Activated CD4-positive, alpha-beta T cell treated with anti-CD3 and anti-CD28 coated beads, Interleukin-2, amount 10 ng/mL, durations not matched to agents 24 days and 14 days (primary cell): ENCODE measurements around the gene MMP1. TPM values are rescaled to one million over a fixed set of nuclear protein-coding genes. Genes with fewer than 3 reads are reported as not detected.

Experiments
- DNase-seq: peaks from one replicate; pipeline ENCODE4 v3.0.0; 2022
- H3K27ac Mint-ChIP-seq: one replicate; pipeline ENCODE4 v1.8.0; 2022; ENCODE audit warnings: mild to moderate bottlenecking, mixed read lengths
- H3K27me3 Mint-ChIP-seq: one replicate; pipeline ENCODE4 v1.8.0; 2022; ENCODE audit warnings: mixed read lengths
- H3K36me3 Mint-ChIP-seq: one replicate; pipeline ENCODE4 v1.8.0; 2022; ENCODE audit warnings: low read depth, mild to moderate bottlenecking, mixed read lengths
- H3K4me1 Mint-ChIP-seq: one replicate; pipeline ENCODE4 v1.8.0; 2021; ENCODE audit warnings: mixed read lengths
- H3K4me3 Mint-ChIP-seq: one replicate; pipeline ENCODE4 v1.8.0; 2022; ENCODE audit warnings: mild to moderate bottlenecking, moderate library complexity, mixed read lengths
- H3K9me3 Mint-ChIP-seq: one replicate; pipeline ENCODE4 v1.8.0; 2021; ENCODE audit warnings: mixed read lengths
- intact Hi-C: fragments of 100-400 bp; cut with micrococcal nuclease; formaldehyde crosslinking; loops from one replicate; pipeline ENCODE4 v1.15.1; 2023
- total RNA-seq: library from RNA; stranded (reverse); gene quantifications from 2 replicates; pipeline ENCODE4 v1.2.3, GENCODE V29; 2022

Gene MMP1
- total RNA-seq = not detected in 2 replicates

GRCh38 chr11:102798012-102798746, at the start of gene MMP1:
Gene MMP1, minus strand, starts transcription at chr11:102798160. Its CDS starts 68 bp downstream, at chr11:102798092.
- no peak for DNase-seq
- no peaks in the 10 kb centered on the region for H3K36me3 Mint-ChIP-seq
- H3K27me3 Mint-ChIP-seq = peaks cover 2% of the 10 kb centered on the region
- no peak within 1 kb of the TSS for H3K27ac Mint-ChIP-seq
- intact Hi-C loops = no loop called here
- H3K4me1 Mint-ChIP-seq = no peaks in the 10 kb centered on the region
- H3K4me3 Mint-ChIP-seq = no peak within 1 kb of the TSS
- no peaks in the 10 kb centered on the region for H3K9me3 Mint-ChIP-seq

GRCh38 chr11:102846292-102846691, 48.3 kb upstream of the MMP1 start:
- Mint-ChIP-seq H3K36me3 (no peaks in the 10 kb centered on the region), H3K27ac (no peak overlapping the region), H3K4me3 (no peak overlapping the region), H3K4me1 (no peaks in the 10 kb centered on the region), H3K9me3 (no peaks in the 10 kb centered on the region), H3K27me3 (peaks cover 9% of the 10 kb centered on the region)
- intact Hi-C loops = no loop called here
- no peak for DNase-seq

- intact Hi-C loops = no loop called here
These were observed 45.5 kb upstream of the MMP1 start, which contains the start of gene MMP3 for GRCh38 chr11:102843489-102843888. Gene MMP3, minus strand, starts transcription at chr11:102843609. Its CDS starts 63 bp downstream, at chr11:102843546.

GRCh38 chr11:102842930-102843329, 45.0 kb upstream of the MMP1 start:
- no peak for DNase-seq

More at GRCh38 chr11:102843489-102843888, 45.5 kb upstream of the MMP1 start, which contains the start of gene MMP3:
- Mint-ChIP-seq H3K27ac (no peak within 1 kb of the TSS), H3K9me3 (no peaks in the 10 kb centered on the region), H3K27me3 (peaks cover 9% of the 10 kb centered on the region), H3K36me3 (no peaks in the 10 kb centered on the region), H3K4me3 (no peak within 1 kb of the TSS), H3K4me1 (no peaks in the 10 kb centered on the region)
- DNase-seq = no peak

DNA sequence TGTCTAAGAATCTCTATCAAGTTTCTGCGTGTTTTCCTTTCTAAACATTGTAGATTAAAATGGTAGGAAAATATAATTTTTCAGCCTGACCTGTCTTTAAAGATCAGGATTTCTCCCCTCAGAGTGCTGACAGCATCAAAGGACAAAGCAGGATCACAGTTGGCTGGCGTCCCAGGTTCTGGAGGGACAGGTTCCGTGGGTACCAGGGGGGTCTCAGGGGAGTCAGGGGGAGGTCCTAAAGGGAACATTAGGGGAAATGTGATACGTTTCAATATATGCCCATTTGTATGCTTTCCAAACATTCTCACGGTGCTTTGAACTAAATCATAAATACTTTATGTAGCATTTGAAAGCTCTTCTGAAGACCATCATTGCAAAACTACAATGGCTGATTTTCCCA, 42.1 kb upstream of the MMP1 start:
- intact Hi-C loops = no loop called here
- no peaks in the 10 kb centered on the region for H3K36me3 Mint-ChIP-seq
- H3K4me3 Mint-ChIP-seq = no peak overlapping the region
- H3K27me3 Mint-ChIP-seq = peaks cover 7% of the 10 kb centered on the region
- no peak overlapping the region for H3K27ac Mint-ChIP-seq
- DNase-seq = no peak
- H3K4me1 Mint-ChIP-seq = no peaks in the 10 kb centered on the region
- no peaks in the 10 kb centered on the region for H3K9me3 Mint-ChIP-seq

More at GRCh38 chr11:102842930-102843329, 45.0 kb upstream of the MMP1 start:
- Mint-ChIP-seq H3K36me3 (no peaks in the 10 kb centered on the region), H3K4me1 (no peaks in the 10 kb centered on the region), H3K27me3 (peaks cover 9% of the 10 kb centered on the region), H3K9me3 (no peaks in the 10 kb centered on the region), H3K27ac (no peak overlapping the region), H3K4me3 (no peak overlapping the region)
- intact Hi-C loops = no loop called here

GRCh38 chr11:102837646-102838045, 39.7 kb upstream of the MMP1 start:
- Mint-ChIP-seq H3K27me3 (peaks cover 3% of the 10 kb centered on the region), H3K9me3 (no peaks in the 10 kb centered on the region), H3K4me1 (no peaks in the 10 kb centered on the region), H3K36me3 (no peaks in the 10 kb centered on the region), H3K4me3 (no peak overlapping the region), H3K27ac (no peak overlapping the region)
- no peak for DNase-seq
- intact Hi-C loops = no loop called here

- DNase-seq = no peak
- no peaks in the 10 kb centered on the region for H3K4me1 Mint-ChIP-seq
- intact Hi-C loops = no loop called here
- H3K9me3 Mint-ChIP-seq = no peaks in the 10 kb centered on the region
- H3K4me3 Mint-ChIP-seq = no peak overlapping the region
- H3K36me3 Mint-ChIP-seq = no peaks in the 10 kb centered on the region
- H3K27me3 Mint-ChIP-seq = peaks cover 5% of the 10 kb centered on the region
- H3K27ac Mint-ChIP-seq = no peak overlapping the region
These were observed 39.2 kb upstream of the MMP1 start for GRCh38 chr11:102837156-102837555.

DNA sequence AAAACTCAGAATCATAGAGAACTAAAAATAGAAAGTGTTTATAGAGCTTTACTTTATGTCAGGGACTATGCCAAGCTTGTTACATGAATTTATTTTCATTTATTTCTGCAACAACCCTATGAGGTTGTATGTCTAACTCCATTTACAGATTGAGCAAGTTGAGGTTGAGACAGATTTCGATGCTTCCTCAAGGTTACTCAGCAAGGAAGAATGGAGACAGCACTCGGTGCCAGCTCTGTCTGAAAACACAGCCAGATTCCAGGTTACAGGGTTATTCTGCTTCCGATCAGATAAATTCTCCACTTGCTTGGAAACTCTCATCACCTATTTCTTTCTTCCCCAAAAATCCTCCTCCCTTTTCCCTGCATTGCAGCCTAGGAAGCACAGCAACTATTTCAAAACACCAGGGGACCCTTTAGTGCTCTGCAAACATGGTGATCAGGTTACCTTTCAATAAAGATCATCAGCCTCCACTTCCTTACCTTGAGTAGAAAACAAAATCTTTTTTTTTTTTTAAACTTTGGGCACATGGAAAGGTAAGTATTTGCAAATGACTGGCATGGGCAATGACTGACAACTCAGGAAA, 38.4 kb upstream of the MMP1 start:
- DNase-seq = no peak
- Mint-ChIP-seq H3K4me3 (no peak overlapping the region), H3K27ac (no peak overlapping the region), H3K27me3 (peaks cover 13% of the 10 kb centered on the region), H3K36me3 (no peaks in the 10 kb centered on the region), H3K4me1 (peaks cover 3% of the 10 kb centered on the region), H3K9me3 (no peaks in the 10 kb centered on the region)
- intact Hi-C loops = no loop called here

DNA sequence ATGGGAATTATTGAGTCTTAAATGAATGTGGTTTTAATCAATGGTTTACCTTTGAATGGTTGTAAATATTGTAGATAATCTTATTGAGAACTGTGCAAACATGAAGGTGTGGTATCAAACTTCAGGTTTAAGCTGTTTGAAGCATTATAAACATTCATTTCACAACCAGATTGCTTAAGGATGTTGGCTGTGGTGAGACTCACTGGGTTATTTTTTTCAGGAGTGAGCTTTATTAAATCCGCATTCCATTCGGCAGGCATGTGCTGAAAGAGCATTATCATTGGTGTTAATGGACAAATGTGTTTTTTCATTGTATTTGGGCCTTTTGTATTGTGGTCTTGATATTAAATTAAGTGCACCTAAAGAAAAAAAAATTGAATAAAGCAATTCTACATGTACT, 35.8 kb upstream of the MMP1 start:
- Mint-ChIP-seq H3K4me3 (no peak overlapping the region), H3K27ac (no peak overlapping the region), H3K27me3 (peaks cover 29% of the 10 kb centered on the region), H3K36me3 (no peaks in the 10 kb centered on the region), H3K9me3 (no peaks in the 10 kb centered on the region), H3K4me1 (peaks cover 3% of the 10 kb centered on the region)
- intact Hi-C loops = no loop called here
- no peak for DNase-seq

DNA sequence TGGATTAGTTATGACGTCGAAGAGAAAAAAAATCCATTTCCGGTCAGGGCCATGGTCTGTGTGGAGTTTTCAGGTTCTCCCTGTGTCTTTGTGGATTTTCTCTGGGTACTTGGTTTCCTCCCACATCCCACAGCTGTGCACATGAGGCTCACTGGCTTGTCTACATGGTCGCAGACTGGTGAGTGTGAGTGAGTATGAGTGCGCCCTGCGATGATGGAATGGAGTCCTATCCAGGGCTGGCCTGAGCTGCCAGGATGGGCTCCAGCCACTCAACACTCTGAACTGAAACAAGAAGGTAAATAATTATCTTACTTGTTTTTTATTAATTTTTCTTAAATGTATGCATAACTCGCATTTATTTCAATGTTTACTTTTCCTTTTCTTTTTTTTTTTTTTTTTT, 34.7 kb upstream of the MMP1 start:
- peaks cover 3% of the 10 kb centered on the region for H3K4me1 Mint-ChIP-seq
- no peaks in the 10 kb centered on the region for H3K36me3 Mint-ChIP-seq
- intact Hi-C loops = no loop called here
- no peak overlapping the region for H3K27ac Mint-ChIP-seq
- no peak for DNase-seq
- no peak overlapping the region for H3K4me3 Mint-ChIP-seq
- H3K9me3 Mint-ChIP-seq = no peaks in the 10 kb centered on the region
- H3K27me3 Mint-ChIP-seq = peaks cover 29% of the 10 kb centered on the region

DNA sequence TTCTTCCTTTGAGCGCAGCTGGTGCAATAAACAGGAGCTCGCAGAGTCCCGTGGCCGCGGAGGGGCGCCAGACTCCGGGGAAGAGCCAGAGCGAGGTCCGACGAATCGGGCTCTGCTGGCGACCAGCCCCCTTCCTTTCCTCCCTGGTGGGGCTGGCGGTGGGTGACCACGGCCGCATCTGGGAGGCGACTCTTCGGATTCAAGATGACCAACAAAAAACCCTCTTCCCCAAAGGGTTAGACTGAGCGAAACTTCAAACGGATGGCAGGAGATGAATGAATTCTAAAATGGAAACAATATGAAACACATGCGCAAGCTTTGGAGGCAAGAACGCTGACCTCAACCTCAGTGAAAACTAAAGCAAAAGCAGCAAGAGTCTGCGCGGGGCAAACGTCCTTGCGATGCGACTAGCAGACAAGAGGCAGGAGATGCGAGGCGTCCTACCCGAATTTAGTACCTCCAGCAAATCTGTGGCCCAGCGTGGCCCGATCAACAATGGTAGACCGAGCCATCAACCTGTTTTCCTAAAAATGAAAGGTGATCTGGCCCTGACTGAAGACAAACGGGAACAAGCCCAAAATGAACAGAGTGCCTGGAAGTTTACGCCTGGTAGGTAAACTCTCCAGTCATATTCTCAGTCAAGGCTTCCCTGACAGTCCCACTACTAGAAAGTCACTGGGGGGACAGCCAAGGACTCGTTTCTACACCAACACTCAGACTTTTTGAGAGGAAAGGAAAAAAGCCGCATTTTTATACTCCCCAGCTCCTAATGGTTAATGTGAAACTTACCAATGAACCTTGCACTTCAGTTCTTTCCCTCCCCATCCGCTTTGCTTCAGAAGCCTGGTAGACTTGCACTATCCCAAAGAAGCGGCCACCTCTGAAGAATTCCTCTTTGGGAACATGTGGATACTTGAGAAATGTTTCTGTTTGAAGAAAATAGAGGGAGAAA, 33.8 kb upstream of the MMP1 start:
- no peaks in the 10 kb centered on the region for H3K36me3 Mint-ChIP-seq
- peaks cover 3% of the 10 kb centered on the region for H3K4me1 Mint-ChIP-seq
- H3K27me3 Mint-ChIP-seq = peaks cover 29% of the 10 kb centered on the region
- no peaks in the 10 kb centered on the region for H3K9me3 Mint-ChIP-seq
- H3K4me3 Mint-ChIP-seq = peak overlapping the region; percentile 57
- no peak overlapping the region for H3K27ac Mint-ChIP-seq
- intact Hi-C loops = no loop called here
- peak; percentile 60 for DNase-seq

- Mint-ChIP-seq H3K27ac (no peak overlapping the region), H3K4me1 (peaks cover 3% of the 10 kb centered on the region), H3K9me3 (no peaks in the 10 kb centered on the region), H3K36me3 (no peaks in the 10 kb centered on the region), H3K4me3 (no peak overlapping the region), H3K27me3 (peaks cover 29% of the 10 kb centered on the region)
- intact Hi-C loops = no loop called here
- DNase-seq = no peak
These were observed 33.1 kb upstream of the MMP1 start for GRCh38 chr11:102831128-102831488.

- Mint-ChIP-seq H3K9me3 (no peaks in the 10 kb centered on the region), H3K4me1 (peaks cover 3% of the 10 kb centered on the region), H3K4me3 (no peak overlapping the region), H3K36me3 (no peaks in the 10 kb centered on the region), H3K27me3 (peaks cover 29% of the 10 kb centered on the region), H3K27ac (no peak overlapping the region)
- DNase-seq = no peak
- intact Hi-C loops = no loop called here
These were observed 32.2 kb upstream of the MMP1 start for GRCh38 chr11:102830001-102830727.
